Measurements from ENCODE around the gene SLC13A4.
"Not testable (repeated sequence)": the region's sequence is repeated elsewhere in the genome, so short reads cannot be mapped to it uniquely, and the experiment has no call there.

Gene SLC13A4

DNA sequence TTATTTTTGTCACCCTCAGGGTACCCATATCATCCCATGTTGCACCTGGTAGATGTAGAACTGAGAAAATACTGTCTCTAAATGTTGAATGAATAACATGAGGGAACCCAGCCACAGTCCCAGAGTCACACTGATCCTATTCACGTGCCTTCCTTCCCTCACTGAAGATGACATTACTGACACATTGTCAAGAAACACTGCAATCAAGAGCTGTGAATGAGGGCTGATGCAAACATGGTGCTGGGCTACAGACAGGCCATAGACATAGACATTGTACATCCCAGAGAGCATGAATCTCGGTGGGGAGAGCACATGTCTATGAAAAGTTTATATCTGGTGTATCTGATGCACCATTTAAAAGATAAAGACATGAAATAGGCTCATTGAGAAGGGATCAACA is 9.8 kb downstream of the SLC13A4 start:
- no peak for DNase-seq

DNA sequence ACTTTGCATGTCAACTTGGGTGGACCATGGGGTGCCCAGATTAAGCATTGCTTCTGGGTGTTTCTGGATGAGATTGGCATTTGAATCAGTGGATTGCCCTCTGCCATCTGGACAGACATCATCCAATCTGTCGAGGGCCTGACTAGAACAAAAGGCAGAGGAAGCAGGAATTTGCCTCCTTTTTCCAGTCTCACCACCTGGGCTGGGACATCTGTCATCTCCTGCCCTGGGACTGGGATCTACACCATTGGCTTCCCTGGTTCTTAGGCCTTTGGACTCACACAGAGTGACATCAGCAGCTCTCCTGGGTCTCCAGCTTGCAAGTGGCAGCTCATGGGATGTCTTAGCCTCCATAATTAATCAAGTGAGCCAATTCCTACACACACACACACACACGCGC is 10.3 kb downstream of the SLC13A4 start:
- DNase-seq, result no peak

DNA sequence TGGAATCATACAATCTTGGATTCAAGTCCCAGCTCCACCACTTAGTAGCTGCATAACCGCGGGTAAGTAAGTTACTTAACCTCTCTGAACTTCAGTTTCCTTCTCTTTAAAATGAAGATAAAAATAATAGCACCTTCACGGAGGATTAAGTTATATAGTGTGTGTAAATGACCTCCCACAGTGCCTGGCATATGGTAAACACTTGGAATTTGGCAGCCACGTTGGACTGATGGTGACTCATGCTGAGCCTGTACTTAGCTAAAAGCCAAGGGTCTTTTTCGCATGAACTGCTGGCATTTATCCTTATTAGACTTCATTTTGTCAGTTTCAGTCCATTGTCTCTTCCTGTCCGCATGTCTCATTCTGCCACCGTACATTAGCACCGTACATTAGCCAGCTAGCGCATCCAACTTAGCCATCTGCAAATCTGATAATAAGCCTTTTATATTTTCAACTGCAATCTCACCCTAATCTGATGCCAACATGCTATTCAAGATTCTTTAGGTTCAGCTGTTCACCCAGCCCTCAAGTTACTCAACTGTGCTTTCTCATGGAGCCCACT is 11.2 kb downstream of the SLC13A4 start:
- DNase-seq, result peak; percentile 94

GRCh38 chr7:135715673-135716072 is 12.3 kb downstream of the SLC13A4 start:
- DNase-seq, result no peak

DNA sequence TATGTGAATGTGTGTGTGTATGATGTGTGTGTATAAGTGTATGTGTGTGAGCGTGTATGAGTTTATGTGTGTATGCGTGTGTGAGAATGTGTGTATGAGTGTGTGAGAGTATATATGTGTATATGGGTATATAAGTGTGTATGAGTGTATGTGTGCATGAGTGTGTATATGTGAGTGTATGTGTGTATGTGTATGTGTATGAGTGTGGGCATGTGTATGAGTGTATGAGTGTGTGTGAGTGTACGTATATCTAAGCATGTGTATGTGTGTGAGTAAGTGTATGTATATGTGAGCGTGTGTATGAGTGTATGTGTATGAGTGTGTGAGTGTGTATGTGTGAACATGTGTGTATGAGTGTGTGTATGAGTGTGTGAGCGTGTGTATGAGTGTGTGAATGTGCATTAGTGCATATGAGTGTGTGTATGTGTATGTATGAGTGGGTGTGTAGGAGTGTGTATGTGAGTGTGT is 12.9 kb downstream of the SLC13A4 start:
- no peak for DNase-seq

DNA sequence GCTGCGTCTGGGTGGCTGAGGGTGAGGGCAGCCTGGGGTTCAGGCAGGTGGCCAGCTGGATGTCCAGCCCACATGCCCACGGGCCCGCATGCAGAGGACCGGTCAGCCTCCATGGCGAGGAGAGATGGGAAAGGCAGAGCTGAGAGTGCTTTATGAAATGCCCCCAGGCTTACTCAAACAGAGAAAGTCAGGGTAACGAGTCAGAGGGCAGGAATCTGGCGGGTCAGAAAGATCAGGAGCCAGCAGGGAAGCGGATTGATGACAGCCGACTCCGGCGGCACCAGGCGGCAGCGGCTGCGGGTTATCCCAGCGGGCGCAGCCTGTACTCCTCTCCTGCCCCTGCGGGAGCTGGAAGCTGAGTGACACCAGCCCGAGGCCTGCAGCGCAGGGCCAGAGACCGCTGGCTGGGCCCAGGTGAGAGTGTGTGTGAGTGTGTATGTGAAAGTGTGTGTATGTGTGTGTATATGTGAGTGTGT is 13.4 kb downstream of the SLC13A4 start:
- DNase-seq, result peak; percentile 97

GRCh38 chr7:135713836-135714470 is 14.0 kb downstream of the SLC13A4 start:
- DNase-seq, result no peak

GRCh38 chr7:135712796-135713195 is 15.2 kb downstream of the SLC13A4 start:
- no peak for DNase-seq

DNA sequence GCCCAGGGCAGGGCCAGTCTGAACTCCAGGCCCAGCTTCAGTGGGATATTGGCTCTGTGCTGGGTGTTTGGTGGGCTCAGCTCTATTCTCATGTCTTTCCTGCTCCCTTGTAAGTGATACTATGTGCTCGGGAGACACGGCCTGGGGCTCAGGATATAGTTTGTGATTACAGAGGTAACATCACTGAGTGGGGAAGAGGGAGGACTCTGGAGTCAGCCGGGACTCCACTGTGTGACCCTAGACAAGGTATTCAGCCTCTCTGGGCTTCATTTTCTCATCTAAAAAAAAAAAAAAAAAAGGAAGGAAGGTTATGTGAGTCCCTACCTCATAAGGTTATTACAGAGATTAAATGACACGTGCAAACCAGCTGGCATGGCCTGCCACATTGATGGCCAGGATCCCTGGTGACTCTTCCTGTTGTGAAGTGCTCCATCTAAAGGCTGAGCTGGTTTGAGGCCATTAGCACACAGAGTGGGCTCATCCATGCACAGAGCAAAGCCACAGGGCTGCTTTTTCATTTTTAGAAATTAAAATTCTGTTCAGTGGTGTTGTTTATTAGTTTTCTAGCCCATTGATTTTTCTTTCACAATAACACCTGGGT is 15.7 kb downstream of the SLC13A4 start:
- no peak for DNase-seq

- DNase-seq, result no peak
These were observed 16.9 kb downstream of the SLC13A4 start for GRCh38 chr7:135711139-135711469.

DNA sequence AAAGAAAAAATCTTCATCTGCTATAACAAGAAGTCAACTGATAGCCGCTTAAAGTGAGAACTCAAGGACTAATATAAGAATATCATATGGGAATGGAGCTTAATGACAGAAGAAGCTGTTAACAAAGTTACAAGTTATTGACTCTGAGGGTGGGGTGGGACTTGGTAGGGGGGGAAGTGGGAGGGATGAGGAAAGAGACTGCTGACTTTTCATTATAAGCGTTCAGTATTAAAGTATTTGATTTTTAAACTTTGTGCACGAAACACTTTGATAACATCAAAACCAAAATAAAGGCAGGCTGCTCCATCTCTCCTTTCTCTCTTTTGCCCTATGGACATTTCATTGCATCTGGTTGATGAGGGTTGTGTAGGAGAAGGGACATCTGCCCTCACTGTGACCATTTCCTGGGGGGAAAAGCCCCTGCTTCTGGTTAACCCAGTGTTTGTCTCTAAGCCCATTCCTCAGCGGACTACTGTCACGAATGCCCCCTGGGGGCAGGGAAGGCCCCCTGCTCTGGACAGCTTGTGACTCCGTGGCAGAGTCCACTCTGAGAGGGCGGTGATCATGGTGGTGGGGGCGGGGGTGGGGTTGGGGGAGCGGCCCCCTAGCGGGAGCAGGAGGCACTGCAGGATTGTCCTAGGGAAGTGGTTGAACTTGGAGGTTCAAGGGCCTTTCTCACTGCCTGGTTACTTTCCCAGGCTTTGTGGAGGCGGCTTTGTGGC is 17.4 kb downstream of the SLC13A4 start:
- no peak for DNase-seq

DNA sequence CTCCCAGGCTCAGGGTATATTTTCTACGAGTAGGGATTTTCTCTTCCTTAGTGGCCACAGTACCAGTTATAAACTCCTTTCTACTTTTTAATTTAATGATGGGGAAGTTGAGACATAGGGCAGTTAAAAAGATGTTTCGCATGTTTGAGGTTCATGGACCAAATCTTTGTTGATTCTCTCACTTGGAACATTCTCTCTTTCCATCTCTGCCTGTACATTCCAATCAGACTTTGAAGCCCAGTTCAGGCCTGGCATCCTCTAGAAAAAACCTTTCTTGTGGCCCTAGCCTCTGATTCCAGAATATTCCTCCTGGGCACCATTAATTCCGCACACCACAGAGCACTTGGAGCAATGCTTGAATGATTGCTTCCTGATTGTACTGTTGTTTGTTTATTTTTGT is 18.5 kb downstream of the SLC13A4 start:
- DNase-seq, result no peak

DNA sequence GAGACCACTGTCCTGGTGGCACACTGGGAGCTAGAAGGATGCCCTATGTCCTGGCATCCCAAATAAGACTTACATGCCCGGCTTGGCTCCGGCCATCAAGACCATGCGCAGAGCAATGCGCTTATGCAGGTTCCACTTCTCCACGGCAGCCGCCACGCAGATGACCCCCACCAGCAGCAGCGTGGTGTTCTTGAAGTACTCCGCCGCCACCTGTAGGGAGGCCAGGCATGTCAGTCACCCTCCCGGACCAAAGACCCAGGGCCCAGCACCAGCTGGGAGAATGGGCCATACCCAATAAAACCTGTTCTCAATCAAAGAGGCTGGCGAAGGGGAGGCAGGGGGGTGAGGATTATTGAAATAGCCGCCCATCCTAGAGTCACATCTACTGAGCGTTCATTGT is 19.9 kb downstream of the SLC13A4 start:
- no peak for DNase-seq

GRCh38 chr7:135707570-135707966 is 20.4 kb downstream of the SLC13A4 start:
- DNase-seq, result no peak

- DNase-seq, result no peak
These were observed 21.0 kb downstream of the SLC13A4 start for GRCh38 chr7:135706858-135707569.

DNA sequence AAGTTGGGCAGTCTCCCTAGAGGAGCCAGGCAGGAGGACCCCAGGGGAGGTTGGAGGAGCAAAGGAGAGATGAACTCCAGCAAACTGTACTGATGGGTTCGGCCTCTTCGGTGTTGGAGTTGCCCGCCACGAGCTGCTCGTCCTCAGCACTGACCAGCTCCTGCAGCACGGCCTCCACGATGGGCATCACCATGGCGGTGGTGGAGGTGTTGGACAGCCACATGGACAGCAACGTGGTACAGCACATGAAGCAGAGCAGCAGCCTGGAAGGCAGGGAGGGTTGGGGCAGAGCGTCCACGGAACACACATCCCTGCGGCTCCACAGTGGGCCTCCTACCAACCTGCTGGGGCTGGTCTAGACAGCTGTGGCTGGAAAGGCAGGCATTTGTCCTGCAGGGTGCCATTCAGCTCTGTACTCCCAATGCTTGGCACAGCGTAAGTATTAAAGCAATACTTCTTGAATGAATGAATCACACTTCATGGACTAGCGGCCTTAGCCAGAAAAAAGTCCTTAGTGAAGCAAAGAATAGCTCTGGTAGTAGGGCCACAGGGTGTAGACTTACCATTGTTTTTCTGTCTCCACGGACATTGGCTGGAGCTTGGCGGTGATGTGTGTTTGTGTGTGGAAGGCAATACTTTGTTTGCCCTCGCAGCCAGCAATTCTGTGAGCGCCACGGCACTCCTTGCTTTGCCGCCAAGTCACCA is 21.8 kb downstream of the SLC13A4 start:
- no peak for DNase-seq

DNA sequence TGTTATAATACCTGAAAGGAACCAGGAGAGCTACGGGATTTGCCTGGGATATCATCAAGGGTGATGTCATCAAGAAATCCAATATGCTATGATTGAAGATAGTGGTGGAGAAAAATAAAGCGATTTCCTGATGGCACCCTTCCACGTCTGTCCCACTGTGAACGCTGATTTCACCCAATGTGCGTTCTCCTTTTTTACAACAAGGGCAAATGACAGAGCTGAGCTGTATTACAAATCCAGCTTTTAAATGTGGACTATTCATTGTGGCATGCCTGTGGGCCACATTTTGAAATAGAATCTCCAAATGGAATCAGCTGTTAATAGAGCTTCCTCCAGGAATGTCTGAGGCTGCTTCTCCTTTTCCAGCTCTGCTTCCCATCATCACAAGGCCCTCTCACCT is 23.3 kb downstream of the SLC13A4 start:
- DNase-seq, result no peak

GRCh38 chr7:135704074-135704473 is 23.9 kb downstream of the SLC13A4 start:
- DNase-seq, result no peak

DNA sequence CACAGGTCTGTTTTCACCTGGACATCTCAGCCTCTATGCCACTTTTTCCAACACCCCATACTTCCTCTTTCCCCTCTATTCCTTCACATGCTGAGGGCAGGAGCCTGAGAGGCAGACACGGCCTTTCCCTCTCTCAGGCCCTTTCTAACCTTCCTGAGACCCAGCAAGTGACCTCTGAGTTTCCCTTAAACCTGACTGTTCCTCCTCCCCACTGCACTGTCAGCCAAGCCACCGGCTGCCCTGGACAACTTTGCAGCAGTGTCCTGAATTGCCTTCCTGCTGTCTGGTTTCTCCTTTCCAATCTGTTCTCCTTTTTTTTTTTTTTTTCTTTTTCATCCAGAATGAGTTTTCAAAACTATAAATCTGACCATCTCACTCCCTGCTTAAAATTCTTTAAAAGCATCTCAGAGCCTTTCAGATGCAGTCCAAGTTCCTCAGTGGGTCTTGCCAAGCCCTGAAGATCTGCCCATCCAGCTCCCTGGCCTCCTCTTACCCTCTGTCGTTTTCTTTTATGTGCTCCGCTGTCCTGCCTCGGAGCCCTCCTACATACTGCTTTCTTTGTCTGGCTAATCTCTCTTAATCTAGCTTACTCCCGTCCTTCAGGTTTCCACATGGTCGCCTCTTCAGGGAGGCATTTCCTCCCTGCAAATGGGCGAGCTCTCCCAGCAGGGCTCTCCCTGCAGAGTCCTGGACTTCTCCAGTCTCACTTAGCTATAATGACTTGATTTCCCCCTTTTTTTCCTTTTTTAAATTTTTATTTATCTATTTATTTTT is 30.5 kb downstream of the SLC13A4 start:
- no peak for DNase-seq

- no peak for DNase-seq
These were observed 34.4 kb downstream of the SLC13A4 start for GRCh38 chr7:135693558-135693957.

DNA sequence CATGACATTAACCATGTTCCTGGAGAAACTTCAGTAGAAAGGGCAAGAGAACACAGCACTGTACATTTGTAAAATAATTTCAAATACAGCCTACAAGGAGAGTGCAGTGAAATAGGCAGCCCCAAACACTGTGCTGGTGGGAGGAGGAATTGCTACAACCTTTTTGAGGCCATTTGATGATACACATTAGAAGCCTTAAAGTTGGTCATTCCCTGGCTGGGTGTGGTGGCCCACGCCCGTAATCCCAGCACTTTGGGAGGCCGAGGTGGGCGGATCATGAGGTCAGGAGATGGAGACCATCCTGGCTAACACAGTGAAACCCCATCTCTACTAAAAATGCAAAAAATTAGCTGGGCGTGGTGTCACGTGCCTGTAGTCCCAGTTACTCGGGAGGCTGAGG is 35.4 kb downstream of the SLC13A4 start:
- DNase-seq, result not testable (repeated sequence)

GRCh38 chr7:135692055-135692454 is 35.9 kb downstream of the SLC13A4 start:
- peak; percentile 51 for DNase-seq
